HepG2 (cell line): ENCODE data around the gene AHCYL1. TPM values are rescaled to one million over a fixed set of nuclear protein-coding genes. Genes with fewer than 3 reads are reported as not detected.

Source experiments
- ATAC-seq: fragments of 200-7000 bp; cut with Tn5 transposase; 3 replicates; pipeline ENCODE4 v1.9.1; 2020; ENCODE audit warnings: mild to moderate bottlenecking, moderate library complexity
- BruUV-seq: library from RNA; stranded (reverse); fragments of 400-500 nt; replicated peaks from 2 replicates; lab custom pipeline; 2021; lab: Mats Ljungman, UMichigan
- CTCF ChIA-PET: fragments of 300-600 bp; formaldehyde crosslinking; extraction: SDS; loops from one replicate; lab custom pipeline; 2021; ENCODE audit warnings: low total read pairs, inconsistent platforms, low intra/inter-chr PET ratio; lab: Yijun Ruan, JAX
- POLR2A ChIA-PET: fragments of 350-600 bp; sonication (Branson Sonifier 250); formaldehyde crosslinking; loops from one replicate; lab custom pipeline; 2020; ENCODE audit warnings: antibody characterized with exemption, inconsistent platforms; lab: Yijun Ruan, JAX
- DNase-seq: peaks from one replicate; pipeline ENCODE4 v3.0.0-alpha.2; 2015; ENCODE audit warnings: low spot score
- FAIRE-seq: peaks from 3 replicates; lab custom pipeline; 2011; peaks lifted over from hg19 to GRCh38; lab: Jason Lieb, UNC
- H2AFZ ChIP-seq: one replicate; pipeline ENCODE4 v1.6.1; 2011; ENCODE audit warnings: low read length, inconsistent platforms
- H3K27ac ChIP-seq: fragments of 300-600 bp; 3 replicates; pipeline ENCODE4 v1.8.0; 2011; ENCODE audit warnings: mixed run types, mild to moderate bottlenecking, mixed read lengths, low read length, inconsistent platforms; ENCODE audit not compliant: insufficient read depth; ENCODE audit errors: extremely low read length
- H3K27me3 ChIP-seq, 2 experiments: fragments of 200-600 bp in 1 of 2; 2 replicates in 1 of 2; 3 replicates in 1 of 2; pipeline versions ENCODE4 v1.6.0 to v1.8.0; 2011; ENCODE audit warnings: low read length in 2 of 2, mild to moderate bottlenecking in 2 of 2, moderate library complexity in 2 of 2, inconsistent platforms in 1 of 2; ENCODE audit not compliant: insufficient read depth in 2 of 2, control insufficient read depth in 1 of 2
- H3K36me3 ChIP-seq, 2 experiments: fragments of 200-600 bp in 1 of 2; replicated peaks in 1 of 2; 2 replicates in 1 of 2; 3 replicates in 1 of 2; pipeline versions ENCODE4 v1.5.1 to v1.8.0; 2011; ENCODE audit warnings: low read length in 2 of 2, inconsistent platforms in 1 of 2; ENCODE audit not compliant: insufficient read depth in 2 of 2, control insufficient read depth in 1 of 2
- H3K4me1 ChIP-seq: 2 replicates; pipeline ENCODE4 v1.5.1; 2012; ENCODE audit warnings: low read length, inconsistent platforms; ENCODE audit not compliant: insufficient read depth
- H3K4me2 ChIP-seq: 2 replicates; pipeline ENCODE4 v1.6.0; 2011; ENCODE audit warnings: low read depth, low read length, inconsistent platforms
- H3K4me3 ChIP-seq, 3 experiments: fragments of 200-600 bp in 1 of 3; sonication (generic), shearing (Covaris generic) in 1 of 3; replicated peaks in 1 of 3; 2 replicates each; pipeline ENCODE4 v1.5.1; 2011 to 2016; ENCODE audit warnings: low read length in 3 of 3, inconsistent platforms in 2 of 3, low read depth in 2 of 3, mild to moderate bottlenecking in 2 of 3, control low read depth in 1 of 3, mixed read lengths in 1 of 3; ENCODE audit not compliant: insufficient read depth in 1 of 3
- H3K79me2 ChIP-seq: one replicate; pipeline ENCODE4 v1.6.1; 2011; ENCODE audit warnings: low read length, inconsistent platforms; ENCODE audit not compliant: insufficient read depth
- H3K9ac ChIP-seq: 2 replicates; pipeline ENCODE4 v1.6.0; 2011; ENCODE audit warnings: mild to moderate bottlenecking, low read depth, low read length, inconsistent platforms; ENCODE audit not compliant: insufficient read depth
- H3K9me3 ChIP-seq: 2 replicates; pipeline ENCODE4 v1.5.1; 2012; ENCODE audit warnings: mild to moderate bottlenecking, low read length
- H4K20me1 ChIP-seq: 2 replicates; pipeline ENCODE4 v1.6.0; 2011; ENCODE audit warnings: inconsistent platforms, mild to moderate bottlenecking, low read length, moderate library complexity; ENCODE audit not compliant: insufficient read depth
- AHDC1 ChIP-seq: sonication (generic); formaldehyde crosslinking; IDR thresholded peaks from 2 replicates; pipeline ENCODE4 v1.5.1; 2020; ENCODE audit warnings: mild to moderate bottlenecking, missing genetic modification reagents, borderline replicate concordance
- TAF1 ChIP-seq: sonication (generic); formaldehyde crosslinking; IDR thresholded peaks from 2 replicates; pipeline ENCODE4 v1.4.0; 2020; ENCODE audit warnings: missing genetic modification reagents
- U2AF2 ChIP-seq: fragments of 200-400 bp; formaldehyde crosslinking; IDR thresholded peaks from 2 replicates; pipeline ENCODE4 v1.6.1; 2017; ENCODE audit warnings: low read depth, mild to moderate bottlenecking, low read length
- ZNF253 ChIP-seq: sonication (generic); formaldehyde crosslinking; IDR thresholded peaks from 2 replicates; pipeline ENCODE4 v1.8.0; 2022; ENCODE audit warnings: mild to moderate bottlenecking, missing genetic modification reagents, borderline replicate concordance
- ZNF33B ChIP-seq: sonication (generic); formaldehyde crosslinking; IDR thresholded peaks from 2 replicates; pipeline ENCODE4 v1.5.1; 2020; ENCODE audit warnings: mild to moderate bottlenecking, missing genetic modification reagents
- ZNF724P ChIP-seq: sonication (generic); formaldehyde crosslinking; IDR thresholded peaks from 2 replicates; pipeline ENCODE4 v1.8.0; 2022; ENCODE audit warnings: missing genetic modification reagents, borderline replicate concordance
- WGBS: methylation state at CpG from one replicate; pipeline ENCODE4 v1.1.6; 2017; ENCODE audit warnings: low lambda C conversion rate; 5-methylcytosine and 5-hydroxymethylcytosine counted together
- in situ Hi-C: cut with HindIII; loops from 2 replicates; pipeline ENCODE4 v1.10.0; 2017; ENCODE audit warnings: low pct_unique_long_range_greater_than_20kb; ENCODE audit not compliant: extremely low pct_ligation_motif_present
- intact Hi-C: fragments of 100-400 bp; cut with micrococcal nuclease; formaldehyde crosslinking; loops from one replicate; pipeline ENCODE4 v1.10.0; 2022; ENCODE audit not compliant: unreplicated experiment
- polyA plus RNA-seq, 8 experiments: library from polyadenylated mRNA; depleted of rRNA in 3 of 8; stranded (reverse) in 7 of 8; unstranded in 1 of 8; fragments of >200 nt; fragmentation: Illumina TruSeq in 4 of 8; extraction: Trizol in 4 of 8; gene quantifications; 2 replicates each; pipeline versions ENCODE4 v1.2.1 to v1.2.3, GENCODE V29; 2011 to 2016; ENCODE audit warnings: low read depth in 4 of 8, missing spikeins in 1 of 8, mixed read lengths in 1 of 8; ENCODE audit not compliant: insufficient read depth in 1 of 8
- total RNA-seq, 5 experiments: library from RNA; depleted of rRNA; stranded (reverse); fragments of >200 nt; fragmentation: Illumina TruSeq; extraction: Trizol; gene quantifications; 2 replicates each; pipeline ENCODE4 v1.2.3, GENCODE V29; 2016; ENCODE audit warnings: low read depth in 1 of 5
- TF ChIP-seq, protein P1 (sequence below): sonication (generic); formaldehyde crosslinking; IDR thresholded peaks from 2 replicates; pipeline ENCODE4 v1.8.1; 2023; ENCODE audit warnings: missing genetic modification reagents, mild to moderate bottlenecking, borderline replicate concordance

The AHCYL1 gene
- total and polyA plus RNA-seq, 2 of the 13 experiments (the other 11 are each of a cell fraction or from before 2014, with no cell fraction given) = 40.9 to 76.3 TPM

DNA sequence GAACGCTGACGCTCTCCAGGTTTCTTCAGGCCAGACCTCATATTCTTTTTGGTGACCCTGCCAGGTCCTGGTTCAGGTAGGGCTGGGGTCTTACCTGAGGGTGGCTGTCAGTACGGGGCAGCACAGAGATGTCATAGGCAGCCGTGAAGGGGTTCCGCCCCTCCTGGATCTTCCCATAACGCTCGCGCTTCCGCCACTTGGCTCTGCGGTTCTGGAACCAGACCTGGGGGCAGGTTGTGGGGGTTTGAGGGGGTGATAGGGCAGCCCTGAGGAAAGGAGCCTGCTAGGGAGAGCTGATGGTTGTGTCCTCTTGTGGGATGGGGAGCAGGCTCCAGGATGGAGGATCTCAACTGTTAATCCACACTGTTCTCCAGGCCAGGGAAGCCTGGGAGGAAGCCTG is 76.8 kb downstream of the AHCYL1 start:
- FAIRE-seq (no peak), ATAC-seq (no peak), DNase-seq (no peak)
- BruUV-seq = no TSS peak
- Histone ChIP-seq H3K9me3 (no peaks in the 10 kb centered on the region), H3K4me3 (no peak overlapping the region), H3K27me3 (no peaks in the 10 kb centered on the region), H3K4me2 (no peak overlapping the region), H3K79me2 (no peaks in the 10 kb centered on the region), H3K36me3 (peaks cover 8 to 17% of the 10 kb centered on the region in 2 experiments; a peak in 4 of 5 replicates), H3K9ac (no peak overlapping the region), H3K4me1 (peaks cover 9% of the 10 kb centered on the region), H4K20me1 (no peaks in the 10 kb centered on the region), H2AFZ (no peak overlapping the region), H3K27ac (no peak overlapping the region)
- WGBS = 98% methylated on average over 10 of the region's 10 CpGs
- in situ Hi-C loops (no loop called here), intact Hi-C loops (no loop called here)
- ChIA-PET CTCF (interaction anchor here (1.7 kb wide), 1 partner anchor 45 kb away, joined by 4 read pairs; no protein-coding TSS in a partner anchor), POLR2A (no interaction called here)
- TF ChIP-seq U2AF2 (no peak), ZNF253 (no peak), ZNF33B (CRISPR knock-in tag) (no peak), AHDC1 (no peak), ZNF724P (CRISPR knock-in tag) (no peak), TAF1 (no peak)
- TF ChIP-seq, protein P1, sequence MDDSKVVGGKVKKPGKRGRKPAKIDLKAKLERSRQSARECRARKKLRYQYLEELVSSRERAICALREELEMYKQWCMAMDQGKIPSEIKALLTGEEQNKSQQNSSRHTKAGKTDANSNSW (CRISPR knock-in tag) = no peak
